ENCODE data around the gene ADRM1.

Gene ADRM1

DNA sequence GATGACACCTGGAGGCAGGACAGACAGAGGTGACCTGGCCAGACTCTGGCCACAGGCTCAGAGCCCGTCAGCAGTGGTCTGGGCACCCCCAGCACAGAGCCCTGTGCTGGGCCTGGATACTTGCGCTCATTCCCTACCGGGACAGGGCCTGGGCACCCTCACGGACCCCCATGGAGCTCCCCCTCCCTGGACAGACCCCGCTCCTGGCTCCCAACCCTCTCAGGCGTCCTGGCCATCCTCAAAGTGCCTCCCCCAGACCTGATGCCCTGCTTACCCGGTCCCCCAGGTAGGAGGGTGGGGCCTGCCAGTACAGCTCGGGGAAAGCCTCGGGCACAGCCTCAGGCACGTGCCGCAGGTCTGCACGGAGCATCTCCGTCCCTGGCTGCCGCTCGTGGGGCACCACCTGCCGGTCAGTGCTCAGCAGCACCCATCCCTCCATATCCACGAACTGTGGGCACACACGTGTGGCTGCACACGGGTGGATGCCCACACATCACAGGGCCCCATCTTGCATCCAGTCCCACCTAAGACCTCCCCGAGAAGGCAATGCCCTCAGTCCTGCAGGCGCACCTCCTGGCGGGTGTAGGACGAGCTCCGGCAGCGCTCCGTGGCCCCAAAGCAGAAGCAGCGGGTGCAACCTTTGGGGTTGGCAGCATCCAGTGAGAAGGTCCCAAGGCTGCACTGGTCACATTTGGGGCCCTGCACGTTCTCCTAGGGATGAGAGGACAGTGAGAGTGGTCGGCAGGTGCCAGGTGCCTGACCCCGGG, 24.3 kb downstream of the ADRM1 start:
- no peak for DNase-seq

- DNase-seq: no peak
Observed at GRCh38 chr20:62327726-62328495, 25.1 kb downstream of the ADRM1 start.

GRCh38 chr20:62328684-62329388, 26.0 kb downstream of the ADRM1 start:
- no peak for DNase-seq

- no peak for DNase-seq
Observed at GRCh38 chr20:62329389-62330377, 26.9 kb downstream of the ADRM1 start.

DNA sequence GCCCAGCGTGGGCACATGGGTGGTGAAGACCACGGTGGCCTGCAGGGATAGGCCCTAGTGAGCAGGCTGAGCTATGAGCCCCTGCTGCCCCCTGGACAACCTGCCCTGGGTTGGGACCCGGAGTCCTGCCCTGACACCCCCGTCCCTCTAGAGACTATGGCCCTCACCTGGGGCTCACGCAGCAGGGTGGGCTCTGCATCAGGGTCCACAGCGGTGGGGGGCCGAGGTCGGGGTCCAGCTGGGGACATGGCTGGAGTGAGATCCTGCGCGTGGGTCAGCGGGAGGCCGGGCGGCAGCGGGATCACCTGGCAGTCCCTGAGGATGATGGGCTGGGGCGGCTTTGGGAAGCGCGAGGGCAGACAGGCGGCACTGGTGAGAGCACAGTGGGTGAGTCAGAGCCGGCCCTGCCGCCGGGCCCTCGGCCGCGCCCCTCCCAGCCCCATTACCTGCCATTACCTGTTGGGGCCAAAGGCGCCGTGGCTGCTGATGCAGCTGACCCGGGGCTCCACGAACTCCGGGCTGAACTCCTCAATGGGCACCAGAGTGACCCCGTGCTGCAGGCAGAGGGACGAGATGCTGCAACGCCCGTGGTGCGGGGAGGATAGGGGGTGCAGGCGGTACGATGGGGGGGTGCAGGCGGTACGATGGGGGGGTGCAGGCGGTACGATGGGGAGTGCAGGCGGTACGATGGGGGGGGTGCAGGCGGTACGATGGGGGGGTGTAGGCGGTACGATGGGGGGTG, 27.9 kb downstream of the ADRM1 start:
- no peak for DNase-seq

DNA sequence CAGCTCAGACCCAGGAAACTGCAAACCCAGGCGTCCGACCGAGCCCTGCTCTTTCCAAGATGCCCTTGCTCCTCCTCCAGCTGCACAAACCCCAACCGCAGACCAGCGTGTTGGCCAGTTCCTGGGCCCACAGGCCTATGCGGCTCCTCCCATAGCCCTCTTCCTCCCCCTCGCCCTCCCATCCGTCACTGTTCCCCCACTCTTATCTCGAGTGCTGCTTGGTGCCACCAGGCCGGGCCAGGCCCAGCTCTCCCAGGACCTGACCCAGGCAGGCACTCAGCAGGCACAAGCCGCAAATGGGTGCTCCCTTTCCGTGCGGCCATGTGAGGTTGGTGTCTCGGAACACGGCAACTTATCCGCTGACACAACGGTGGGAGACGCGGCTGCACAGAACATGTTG, 28.6 kb downstream of the ADRM1 start:
- DNase-seq: no peak

GRCh38 chr20:62332421-62332820, 29.6 kb downstream of the ADRM1 start:
- DNase-seq: no peak

GRCh38 chr20:62332989-62333819, 30.4 kb downstream of the ADRM1 start:
- no peak for DNase-seq

- DNase-seq: no peak
Observed at GRCh38 chr20:62333820-62334595, 31.2 kb downstream of the ADRM1 start.

GRCh38 chr20:62334881-62335280, 32.1 kb downstream of the ADRM1 start:
- DNase-seq: no peak

GRCh38 chr20:62335532-62335931, 32.7 kb downstream of the ADRM1 start:
- no peak for DNase-seq

GRCh38 chr20:62336329-62336728, 33.5 kb downstream of the ADRM1 start:
- no peak for DNase-seq

- DNase-seq: no peak
Observed at GRCh38 chr20:62336775-62337557, 34.2 kb downstream of the ADRM1 start.

DNA sequence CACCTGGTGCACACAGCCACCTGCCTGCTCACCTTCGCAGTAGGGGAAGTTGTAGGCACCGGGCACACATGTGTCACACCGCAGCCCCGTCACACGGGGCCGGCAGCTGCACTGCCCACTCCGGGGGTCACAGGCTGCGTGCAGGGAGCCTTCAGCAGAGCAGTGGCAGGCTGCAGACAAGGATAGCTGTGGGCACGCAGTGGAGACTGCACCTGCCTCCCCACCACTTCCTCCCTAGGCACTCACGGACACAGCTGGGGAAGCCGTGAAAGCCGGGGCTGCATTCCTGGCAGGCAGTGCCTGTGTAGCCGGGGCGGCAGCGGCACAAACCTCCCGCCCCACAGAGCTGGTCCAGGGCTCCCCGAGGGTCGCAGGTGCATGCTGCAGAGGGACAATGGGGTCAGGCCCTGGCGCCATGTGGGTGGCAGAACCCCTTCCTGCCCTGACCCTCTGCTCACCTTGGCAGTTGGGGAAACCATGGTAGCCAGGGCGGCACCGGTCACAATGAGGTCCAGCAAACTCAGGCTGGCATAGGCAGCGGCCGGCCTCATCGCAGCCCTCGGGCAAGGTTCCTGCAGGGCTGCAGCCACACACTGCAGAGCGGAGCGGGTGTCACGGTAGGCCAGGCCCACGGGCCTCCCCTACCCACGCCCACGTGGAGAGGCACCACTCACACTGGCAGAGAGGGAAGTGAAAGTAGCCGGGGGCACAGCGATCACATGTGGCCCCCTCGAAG, 34.9 kb downstream of the ADRM1 start:
- DNase-seq: no peak

- no peak for DNase-seq
Observed at GRCh38 chr20:62338294-62338620, 35.5 kb downstream of the ADRM1 start.

- no peak for DNase-seq
Observed at GRCh38 chr20:62339647-62340062, 36.9 kb downstream of the ADRM1 start.

- no peak for DNase-seq
Observed at GRCh38 chr20:62342910-62343309, 40.1 kb downstream of the ADRM1 start.

DNA sequence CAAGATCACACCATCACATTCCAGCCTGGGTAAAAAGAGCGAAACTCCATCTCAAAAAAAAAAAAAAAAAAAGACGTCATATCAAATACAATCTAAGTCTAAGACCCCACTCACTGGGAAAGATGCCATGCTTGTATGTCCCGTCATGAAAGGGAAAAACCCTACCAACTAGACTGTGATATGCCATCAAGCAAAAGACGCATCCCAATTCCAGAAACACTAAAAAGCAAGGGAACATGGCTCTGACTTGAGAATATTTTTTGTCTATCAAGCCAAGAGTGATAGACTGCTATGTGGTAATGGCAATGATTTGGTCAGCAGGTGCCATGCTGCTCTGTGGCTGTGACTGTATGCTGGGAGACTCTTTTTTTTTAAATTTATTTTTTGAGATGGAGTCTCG, 41.3 kb downstream of the ADRM1 start:
- DNase-seq: no peak

GRCh38 chr20:62344782-62345181, 42.0 kb downstream of the ADRM1 start:
- DNase-seq: no peak
